Measurements from ENCODE around the gene HELZ.
"Not testable (repeated sequence)": the region's sequence is repeated elsewhere in the genome, so short reads cannot be mapped to it uniquely, and the experiment has no call there.

The HELZ gene

GRCh38 chr17:67180275-67180674 lies 64.7 kb downstream of the HELZ start:
- DNase-seq: no peak

- DNase-seq: no peak
Measured at GRCh38 chr17:67178555-67178954, 66.4 kb downstream of the HELZ start.

- no peak for DNase-seq
Measured at GRCh38 chr17:67177732-67178131, 67.3 kb downstream of the HELZ start.

- no peak for DNase-seq
Measured at GRCh38 chr17:67174190-67174589, 70.8 kb downstream of the HELZ start.

GRCh38 chr17:67171560-67171959 lies 73.4 kb downstream of the HELZ start:
- DNase-seq: no peak

- no peak for DNase-seq
Measured at GRCh38 chr17:67168496-67168895, 76.5 kb downstream of the HELZ start.

GRCh38 chr17:67165201-67165600 lies 79.8 kb downstream of the HELZ start:
- no peak for DNase-seq

- DNase-seq: no peak
Measured at GRCh38 chr17:67164302-67164701, 80.7 kb downstream of the HELZ start.

GRCh38 chr17:67162771-67163170 lies 82.2 kb downstream of the HELZ start:
- no peak for DNase-seq

- no peak for DNase-seq
Measured at GRCh38 chr17:67161573-67161972, 83.4 kb downstream of the HELZ start.

- DNase-seq: no peak
Measured at GRCh38 chr17:67160791-67161190, 84.2 kb downstream of the HELZ start.

GRCh38 chr17:67157732-67158639 lies 87.0 kb downstream of the HELZ start:
- no peak for DNase-seq

GRCh38 chr17:67156269-67157199 lies 88.5 kb downstream of the HELZ start:
- DNase-seq: no peak

GRCh38 chr17:67152824-67153223 lies 92.2 kb downstream of the HELZ start:
- no peak for DNase-seq

GRCh38 chr17:67151717-67152116 lies 93.3 kb downstream of the HELZ start:
- no peak for DNase-seq

GRCh38 chr17:67150826-67151225 lies 94.2 kb downstream of the HELZ start:
- no peak for DNase-seq

GRCh38 chr17:67148352-67148751 lies 96.6 kb downstream of the HELZ start:
- DNase-seq: no peak

GRCh38 chr17:67145183-67145805 lies 99.7 kb downstream of the HELZ start:
- no peak for DNase-seq

GRCh38 chr17:67143318-67143717 lies 101.7 kb downstream of the HELZ start:
- DNase-seq: no peak

GRCh38 chr17:67142030-67142429 lies 103.0 kb downstream of the HELZ start:
- not testable (repeated sequence) for DNase-seq

- no peak for DNase-seq
Measured at GRCh38 chr17:67139784-67140665, 105.0 kb downstream of the HELZ start.

- DNase-seq: no peak
Measured at GRCh38 chr17:67139289-67139688, 105.7 kb downstream of the HELZ start.
